Measurements from ENCODE around the gene SLC25A46.

- TF ChIP-seq POLR2A (conservative IDR thresholded peaks at IDR 0.05) (no peak), CBX3 (IDR thresholded peaks at IDR 0.05; ENCODE audit: borderline replicate concordance in 1 of 2, low read length in 2 of 2) (no peak)
Measured at GRCh38 chr5:110705349-110705748, 33.5 kb upstream of the SLC25A46 start.

Data from K562 (cell line).